NT2/D1 (cell line): ENCODE results near the gene MNDA.

ENCODE experiments used
- SUZ12 ChIP-seq: IDR thresholded peaks from 2 replicates; pipeline ENCODE4 v1.6.1; 2011; ENCODE audit not compliant: insufficient read length, insufficient read depth; ENCODE audit errors: extremely low read depth
- YY1 ChIP-seq: IDR thresholded peaks from 2 replicates; pipeline ENCODE4 v1.6.1; 2011; ENCODE audit not compliant: insufficient read length, insufficient read depth
- ZNF274 ChIP-seq: IDR thresholded peaks from 2 replicates; pipeline ENCODE4 v1.6.1; 2011; ENCODE audit warnings: mild to moderate bottlenecking, low read depth, low read length

DNA sequence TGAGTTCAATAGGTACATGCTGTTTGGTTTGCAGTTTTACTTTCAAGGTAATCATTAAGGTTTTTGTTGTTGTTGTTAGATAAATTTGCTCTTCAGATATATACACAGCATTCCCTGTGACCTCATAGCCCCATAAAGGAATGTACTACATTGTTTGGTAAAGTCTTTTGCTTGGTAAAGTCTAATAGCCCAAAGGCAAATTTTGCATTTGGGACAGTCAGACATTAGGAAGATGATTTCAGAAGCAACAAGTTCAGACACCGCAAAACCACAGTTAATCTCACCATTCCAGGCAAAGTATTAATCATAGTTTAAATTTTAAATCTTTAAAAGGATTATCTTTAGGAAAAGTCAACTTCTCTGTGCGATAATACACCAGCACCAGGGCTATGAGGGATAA, 67.6 kb downstream of the MNDA start:
- TF ChIP-seq YY1: no peak
- TF ChIP-seq ZNF274: no peak
- no peak for TF ChIP-seq SUZ12
